H1 (cell line): Measurements from ENCODE around the gene GGA3. TPM values are rescaled to one million over a fixed set of nuclear protein-coding genes. Genes with fewer than 3 reads are reported as not detected.
A peak's percentile ranks its signal among the peaks of the same experiment; 100 is the strongest.

Experiments
- CTCF ChIA-PET: fragments of 300-600 bp; sonication (Branson Sonifier 250); formaldehyde crosslinking; loops from one replicate; lab custom pipeline; 2021; ENCODE audit not compliant: partially characterized antibody; lab: Charles Lee
- POLR2A ChIA-PET: fragments of 300-600 bp; sonication (Branson Sonifier 250); formaldehyde crosslinking; loops from one replicate; lab custom pipeline; 2021; ENCODE audit warnings: inconsistent platforms; ENCODE audit not compliant: partially characterized antibody; lab: Charles Lee
- DNase-seq, 2 experiments: peaks; one replicate each; pipeline versions ENCODE4 v3.0.0 to v3.0.0-alpha.2; 2010 to 2022; ENCODE audit warnings: low spot score in 2 of 2, low read depth in 1 of 2, mixed read lengths in 1 of 2
- FAIRE-seq: peaks from 2 replicates; lab custom pipeline; 2011; peaks lifted over from hg19 to GRCh38; lab: Jason Lieb, UNC
- H2AFZ ChIP-seq: 2 replicates; pipeline ENCODE4 v1.8.1; 2012; ENCODE audit warnings: low read length, inconsistent platforms
- H2AK5ac ChIP-seq: 2 replicates; pipeline ENCODE4 v1.6.1; 2013; ENCODE audit warnings: low read depth, low read length
- H2BK120ac ChIP-seq: replicated peaks from 2 replicates; pipeline ENCODE3; 2013; ENCODE audit warnings: low read depth, low read length, inconsistent platforms
- H2BK12ac ChIP-seq: 2 replicates; pipeline ENCODE4 v1.6.1; 2013; ENCODE audit warnings: low read depth, low read length
- H2BK15ac ChIP-seq: 2 replicates; pipeline ENCODE4 v1.6.1; 2013; ENCODE audit warnings: low read length
- H2BK20ac ChIP-seq: 2 replicates; pipeline ENCODE4 v1.6.1; 2013; ENCODE audit warnings: low read length
- H2BK5ac ChIP-seq: 2 replicates; pipeline ENCODE4 v1.6.1; 2013; ENCODE audit warnings: low read depth, low read length
- H3K14ac ChIP-seq: 2 replicates; pipeline ENCODE4 v1.6.1; 2013; ENCODE audit warnings: inconsistent platforms; ENCODE audit not compliant: insufficient read length
- H3K18ac ChIP-seq: 2 replicates; pipeline ENCODE4 v1.6.1; 2013; ENCODE audit warnings: low read length; ENCODE audit errors: extremely low read depth
- H3K23ac ChIP-seq: 2 replicates; pipeline ENCODE4 v1.6.1; 2013; ENCODE audit warnings: inconsistent platforms; ENCODE audit not compliant: insufficient read length
- H3K23me2 ChIP-seq: 2 replicates; pipeline ENCODE4 v1.6.1; 2013; ENCODE audit warnings: low read depth, low read length
- H3K27ac ChIP-seq: 2 replicates; pipeline ENCODE4 v1.6.1; 2011; ENCODE audit warnings: low read depth, low read length, inconsistent platforms
- H3K27me3 ChIP-seq, 4 experiments: replicated peaks in 1 of 4; 1 replicate in 1 of 4; 2 replicates in 3 of 4; pipeline versions ENCODE4 v1.6.1 to v1.8.1; 2011 to 2013; ENCODE audit warnings: low read length in 3 of 4, mild to moderate bottlenecking in 3 of 4, inconsistent platforms in 2 of 4, mixed read lengths in 2 of 4, moderate library complexity in 1 of 4; ENCODE audit not compliant: control insufficient read depth in 3 of 4, insufficient read depth in 3 of 4; ENCODE audit errors: extremely low read depth in 1 of 4
- H3K36me3 ChIP-seq, 4 experiments: 2 replicates each; pipeline versions ENCODE4 v1.6.1 to v1.8.1; 2011 to 2013; ENCODE audit warnings: mild to moderate bottlenecking in 4 of 4, low read length in 3 of 4, moderate library complexity in 2 of 4, control low read depth in 1 of 4, inconsistent platforms in 1 of 4; ENCODE audit not compliant: insufficient read depth in 4 of 4, control insufficient read depth in 2 of 4
- H3K4ac ChIP-seq: replicated peaks from 2 replicates; pipeline ENCODE3; 2013; ENCODE audit warnings: low read length, low read depth, mixed read lengths, inconsistent platforms; ENCODE audit not compliant: insufficient read length
- H3K4me1 ChIP-seq, 4 experiments: replicated peaks in 1 of 4; 1 replicate in 1 of 4; 2 replicates in 3 of 4; pipeline versions ENCODE4 v1.6.1 to v1.8.1; 2011 to 2013; ENCODE audit warnings: low read length in 3 of 4, inconsistent platforms in 2 of 4, mixed read lengths in 1 of 4; ENCODE audit not compliant: insufficient read depth in 4 of 4, control insufficient read depth in 3 of 4
- H3K4me2 ChIP-seq, 2 experiments: 2 replicates each; pipeline versions ENCODE4 v1.6.1 to v1.8.1; 2011 to 2013; ENCODE audit warnings: low read depth in 2 of 2, low read length in 2 of 2, control low read depth in 1 of 2, inconsistent platforms in 1 of 2, mild to moderate bottlenecking in 1 of 2; ENCODE audit not compliant: insufficient read depth in 1 of 2
- H3K4me3 ChIP-seq, 4 experiments: fragments of 200-600, 300-600 bp in 1 of 4; sonication (generic), shearing (Covaris generic), sonication (Bioruptor Twin) in 1 of 4; 2 replicates each; pipeline versions ENCODE4 v1.5.1 to v1.8.1; 2011 to 2016; ENCODE audit warnings: low read length in 4 of 4, low read depth in 3 of 4, control low read depth in 2 of 4, inconsistent platforms in 2 of 4, mild to moderate bottlenecking in 2 of 4, mixed read lengths in 1 of 4, moderate library complexity in 1 of 4; ENCODE audit not compliant: insufficient read depth in 2 of 4; ENCODE audit errors: extremely low read depth in 1 of 4
- H3K56ac ChIP-seq: replicated peaks from 2 replicates; pipeline ENCODE3; 2013; ENCODE audit warnings: low read depth, mild to moderate bottlenecking, mixed read lengths, low read length, inconsistent platforms; ENCODE audit not compliant: insufficient read length
- H3K79me1 ChIP-seq: 2 replicates; pipeline ENCODE4 v1.6.1; 2013; ENCODE audit warnings: low read depth, low read length, control low read depth
- H3K79me2 ChIP-seq, 2 experiments: 2 replicates each; pipeline versions ENCODE4 v1.6.1 to v1.8.1; 2012 to 2013; ENCODE audit warnings: low read length in 2 of 2, mild to moderate bottlenecking in 2 of 2, inconsistent platforms in 1 of 2; ENCODE audit not compliant: insufficient read depth in 2 of 2, control insufficient read depth in 1 of 2
- H3K9ac ChIP-seq, 4 experiments: replicated peaks in 1 of 4; 1 replicate in 1 of 4; 2 replicates in 3 of 4; pipeline versions ENCODE4 v1.6.1 to v1.8.1; 2011 to 2013; ENCODE audit warnings: low read depth in 3 of 4, low read length in 3 of 4, control low read depth in 2 of 4, mild to moderate bottlenecking in 2 of 4, moderate library complexity in 2 of 4, inconsistent platforms in 1 of 4; ENCODE audit errors: extremely low read depth in 1 of 4
- H3K9me3 ChIP-seq, 2 experiments: 2 replicates each; pipeline versions ENCODE4 v1.6.1 to v1.8.1; 2012 to 2013; ENCODE audit warnings: mild to moderate bottlenecking in 2 of 2, moderate library complexity in 2 of 2, control low read depth in 1 of 2, inconsistent platforms in 1 of 2, low read depth in 1 of 2, low read length in 1 of 2, mixed read lengths in 1 of 2; ENCODE audit not compliant: insufficient read depth in 2 of 2
- H4K20me1 ChIP-seq, 2 experiments: replicated peaks in 1 of 2; 2 replicates each; pipeline versions ENCODE3 to v1.8.1; 2011 to 2013; ENCODE audit warnings: inconsistent platforms in 2 of 2, low read length in 2 of 2, mild to moderate bottlenecking in 1 of 2; ENCODE audit not compliant: insufficient read depth in 2 of 2, control insufficient read depth in 1 of 2
- H4K5ac ChIP-seq: 2 replicates; pipeline ENCODE4 v1.6.1; 2013; ENCODE audit warnings: low read length, low read depth, mixed read lengths, inconsistent platforms; ENCODE audit not compliant: insufficient read length
- H4K8ac ChIP-seq: 2 replicates; pipeline ENCODE4 v1.8.0; 2013; ENCODE audit warnings: mild to moderate bottlenecking, moderate library complexity, low read length, inconsistent platforms; ENCODE audit not compliant: insufficient read depth; ENCODE audit errors: extremely low read depth
- H4K91ac ChIP-seq: replicated peaks from 2 replicates; pipeline ENCODE3; 2013; ENCODE audit warnings: low read length, mixed read lengths, inconsistent platforms; ENCODE audit not compliant: insufficient read length
- ATF3 ChIP-seq: IDR thresholded peaks from 2 replicates; pipeline ENCODE4 v1.6.1; 2011; ENCODE audit warnings: low read depth, mild to moderate bottlenecking, low read length; ENCODE audit not compliant: insufficient read depth
- CEBPB ChIP-seq: IDR thresholded peaks from 2 replicates; pipeline ENCODE4 v1.6.1; 2012; ENCODE audit warnings: low read depth, low read length
- EZH2 ChIP-seq: fragments of 200-600 bp; sonication (generic); IDR thresholded peaks from 2 replicates; pipeline ENCODE4 v1.7.1; 2012; ENCODE audit warnings: low read depth, mild to moderate bottlenecking, moderate library complexity, low read length, inconsistent platforms; ENCODE audit not compliant: severe bottlenecking
- FOSL1 ChIP-seq: IDR thresholded peaks from 2 replicates; pipeline ENCODE4 v1.6.1; 2011; ENCODE audit warnings: mild to moderate bottlenecking, low read depth, low read length, moderate library complexity; ENCODE audit not compliant: insufficient read depth
- HDAC2 ChIP-seq, 2 experiments: fragments of 300-600 bp in 1 of 2; sonication (generic) in 1 of 2; IDR thresholded peaks; 2 replicates each; pipeline ENCODE4 v1.6.1; 2011 to 2012; ENCODE audit warnings: low read depth in 2 of 2, low read length in 2 of 2, mild to moderate bottlenecking in 2 of 2, moderate library complexity in 2 of 2, borderline replicate concordance in 1 of 2, inconsistent platforms in 1 of 2
- HDAC6 ChIP-seq: IDR thresholded peaks from one replicate; pipeline ENCODE4 v1.7.1; 2012; ENCODE audit warnings: low read depth, mild to moderate bottlenecking, inconsistent platforms, low read length, moderate library complexity
- JUN ChIP-seq: IDR thresholded peaks from 2 replicates; pipeline ENCODE4 v1.6.1; 2011; ENCODE audit warnings: low read depth, mild to moderate bottlenecking, improper control_type of control experiment, low read length
- KDM5A ChIP-seq: fragments of 200-600 bp; IDR thresholded peaks from 2 replicates; pipeline ENCODE4 v1.7.1; 2012; ENCODE audit warnings: mild to moderate bottlenecking, low read length, inconsistent platforms, mixed read lengths
- RAD21 ChIP-seq, 2 experiments: IDR thresholded peaks in 1 of 2; conservative IDR thresholded peaks in 1 of 2; 2 replicates each; pipeline ENCODE4 v1.6.1; 2011; ENCODE audit warnings: low read depth in 2 of 2, low read length in 2 of 2, improper control_type of control experiment in 1 of 2, inconsistent platforms in 1 of 2, mild to moderate bottlenecking in 1 of 2, moderate library complexity in 1 of 2
- SP1 ChIP-seq: IDR thresholded peaks from 2 replicates; pipeline ENCODE4 v1.6.1; 2011; ENCODE audit warnings: low read depth, low read length
- TAF1 ChIP-seq: IDR thresholded peaks from 2 replicates; pipeline ENCODE4 v1.6.1; 2011; ENCODE audit warnings: mild to moderate bottlenecking, low read depth, low read length
- TAF7 ChIP-seq: optimal IDR thresholded peaks from 2 replicates; pipeline ENCODE3; 2011; ENCODE audit warnings: low read depth, mild to moderate bottlenecking, inconsistent platforms, low read length, moderate library complexity, borderline replicate concordance
- WGBS, 2 experiments: shearing (Covaris generic) in 1 of 2; methylation state at CpG; one replicate each; pipeline versions ENCODE4 v1.1.6 to v1.1.7; 2013 to 2015; ENCODE audit warnings: low lambda C conversion rate in 2 of 2, mixed read lengths in 2 of 2, inconsistent platforms in 1 of 2, low coverage in 1 of 2, missing lambda C conversion rate in 1 of 2; ENCODE audit not compliant: insufficient replicate concordance in 2 of 2, insufficient coverage in 1 of 2, insufficient read length in 1 of 2; ENCODE audit errors: extremely low coverage in 1 of 2, missing lambda C conversion rate in 1 of 2; 5-methylcytosine and 5-hydroxymethylcytosine counted together
- polyA plus RNA-seq, 7 experiments: library from polyadenylated mRNA; depleted of rRNA in 3 of 7; stranded (reverse) in 5 of 7; unstranded in 2 of 7; fragments of >200 nt in 5 of 7; fragments of 200-250 nt in 2 of 7; gene quantifications; 1 replicate in 5 of 7; 2 replicates in 1 of 7; 4 replicates in 1 of 7; pipeline versions ENCODE4 v1.2.1 to v1.2.3, GENCODE V29; 2011 to 2013; ENCODE audit warnings: missing spikeins in 2 of 7, mixed read lengths in 2 of 7
- total RNA-seq: library from RNA; stranded (reverse); fragmentation: NEBNext Ultra II Directional; extraction: Animal tissue kit (Norgen Biotek cat#: 25700); gene quantifications from 2 replicates; pipeline ENCODE4 v1.2.1, GENCODE V29; 2021

Gene GGA3
- total and polyA plus RNA-seq, 2 of the 8 experiments (the other 6 are each of a cell fraction or from before 2014, with no cell fraction given), result 40.6 to 60.0 TPM

- H3K9ac ChIP-seq, result no peak overlapping the region
- POLR2A ChIA-PET, result interaction anchor here (0.8 to 4.7 kb wide), 11 partner anchors 8 to 147 kb away, joined by 3 to 62 read pairs (median 6); partner anchors contain the start of genes JPT1, MIF4GD and NUP85
- no peak for TF ChIP-seq HDAC6
- no peak for TF ChIP-seq HDAC2 (IDR thresholded peaks at IDR 0.05; ENCODE audit: borderline replicate concordance in 1 of 2, low read depth in 2 of 2, low read length in 2 of 2)
- no peak for TF ChIP-seq JUN
- no peak for TF ChIP-seq KDM5A
- TF ChIP-seq SP1, result no peak
- TF ChIP-seq ATF3, result no peak
- no peak for TF ChIP-seq TAF7
- TF ChIP-seq CEBPB, result no peak
- TF ChIP-seq TAF1, result no peak
- TF ChIP-seq EZH2, result no peak
- peak; percentile 15 to 47; a peak in 3 of 4 replicates for TF ChIP-seq RAD21 (IDR thresholded peaks at IDR 0.05 in 1 of 2, conservative IDR thresholded peaks at IDR 0.05 in 1 of 2; ENCODE audit: low read depth in 2 of 2, low read length in 2 of 2)
- no peak for TF ChIP-seq FOSL1
Measured at GRCh38 chr17:75263055-75263454, 1.6 kb upstream of the GGA3 start.

More at GRCh38 chr17:75263055-75263454, 1.6 kb upstream of the GGA3 start:
- Histone ChIP-seq H2BK15ac (no peak overlapping the region), H2AK5ac (no peak overlapping the region), H4K5ac (no peak overlapping the region), H3K4ac (no peak overlapping the region), H4K8ac (0 out of 2 replicates have a peak overlapping the region, but pooled peaks have one; percentile 19), H4K91ac (no peak overlapping the region), H3K4me2 (peak overlapping the region; percentile 84 to 94; a peak in 2 of 4 replicates), H3K27me3 (no peaks in the 10 kb centered on the region), H2BK20ac (no peak overlapping the region), H3K23ac (no peak overlapping the region), H3K56ac (no peak overlapping the region), H2AFZ (no peak overlapping the region), H2BK12ac (no peak overlapping the region), H2BK120ac (no peak overlapping the region), H3K27ac (no peak overlapping the region), H3K9me3 (no peaks in the 10 kb centered on the region), H3K18ac (no peak overlapping the region), H3K4me3 (peak overlapping the region in 3 of 4 experiments; percentile 91 to 99 (median 96); a peak in 4 of 8 replicates), H4K20me1 (peaks cover 2 to 11% of the 10 kb centered on the region in 2 experiments), H3K23me2 (peaks cover 12% of the 10 kb centered on the region), H3K4me1 (peaks cover 0 to 9% (median 6%) of the 10 kb centered on the region in 4 experiments; a peak in 5 of 7 replicates), H2BK5ac (no peak overlapping the region), H3K79me1 (peaks cover 9% of the 10 kb centered on the region), H3K36me3 (peaks cover 12 to 34% (median 25%) of the 10 kb centered on the region in 4 experiments), H3K14ac (no peak overlapping the region), H3K79me2 (peaks cover 12 to 40% of the 10 kb centered on the region in 2 experiments)
- no peak for DNase-seq
- FAIRE-seq, result no peak
- CTCF ChIA-PET, result interaction anchor here (0.6 to 21.2 kb wide), 17 partner anchors 8 to 614 kb away, joined by 3 to 369 read pairs (median 4); partner anchors contain the start of genes MIF4GD and SLC25A19
- 97% methylated on average over 4 of the region's 4 CpGs; no CpG with 5 or more reads in 1 of the 2 experiments for WGBS, 2 experiments
